Left renal cortex interstitium (tissue), 4 donors: ENCODE measurements around the gene NEK5. TPM values are rescaled to one million over a fixed set of nuclear protein-coding genes. Genes with fewer than 3 reads are reported as not detected.
"Not testable (repeated sequence)": the region's sequence is repeated elsewhere in the genome, so short reads cannot be mapped to it uniquely, and the experiment has no call there.

Experiments used
- DNase-seq, 4 donors: peaks; one replicate each; pipeline ENCODE4 v3.0.0-alpha.2; 2013; ENCODE audit warnings: low read depth in 4 of 4, low spot score in 2 of 4, missing footprints in 1 of 4
- polyA plus RNA-seq, 4 donors: library from polyadenylated mRNA; unstranded; fragments of 120-200 nt; gene quantifications; one replicate each; pipeline ENCODE4 v1.2.1, GENCODE V29; 2013; ENCODE audit not compliant: insufficient read length in 4 of 4

Gene NEK5, protein sequence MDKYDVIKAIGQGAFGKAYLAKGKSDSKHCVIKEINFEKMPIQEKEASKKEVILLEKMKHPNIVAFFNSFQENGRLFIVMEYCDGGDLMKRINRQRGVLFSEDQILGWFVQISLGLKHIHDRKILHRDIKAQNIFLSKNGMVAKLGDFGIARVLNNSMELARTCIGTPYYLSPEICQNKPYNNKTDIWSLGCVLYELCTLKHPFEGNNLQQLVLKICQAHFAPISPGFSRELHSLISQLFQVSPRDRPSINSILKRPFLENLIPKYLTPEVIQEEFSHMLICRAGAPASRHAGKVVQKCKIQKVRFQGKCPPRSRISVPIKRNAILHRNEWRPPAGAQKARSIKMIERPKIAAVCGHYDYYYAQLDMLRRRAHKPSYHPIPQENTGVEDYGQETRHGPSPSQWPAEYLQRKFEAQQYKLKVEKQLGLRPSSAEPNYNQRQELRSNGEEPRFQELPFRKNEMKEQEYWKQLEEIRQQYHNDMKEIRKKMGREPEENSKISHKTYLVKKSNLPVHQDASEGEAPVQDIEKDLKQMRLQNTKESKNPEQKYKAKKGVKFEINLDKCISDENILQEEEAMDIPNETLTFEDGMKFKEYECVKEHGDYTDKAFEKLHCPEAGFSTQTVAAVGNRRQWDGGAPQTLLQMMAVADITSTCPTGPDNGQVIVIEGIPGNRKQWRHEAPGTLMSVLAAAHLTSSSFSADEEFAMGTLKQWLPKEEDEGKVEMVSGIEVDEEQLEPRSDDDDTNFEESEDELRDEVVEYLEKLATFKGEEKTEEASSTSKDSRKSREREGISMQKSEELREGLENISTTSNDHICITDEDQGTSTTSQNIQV
- polyA plus RNA-seq: 1 to 10 TPM; 2.4 to 6.7 (median 4.1) TPM

GRCh38 chr13:52128714-52129700 is at the start of gene NEK5:
NEK5 (minus strand) TSS chr13:52129073; CDS start chr13:52127482, 1,591 bp downstream.
- DNase-seq: peak; percentile 41 to 53 (median 44)

DNA sequence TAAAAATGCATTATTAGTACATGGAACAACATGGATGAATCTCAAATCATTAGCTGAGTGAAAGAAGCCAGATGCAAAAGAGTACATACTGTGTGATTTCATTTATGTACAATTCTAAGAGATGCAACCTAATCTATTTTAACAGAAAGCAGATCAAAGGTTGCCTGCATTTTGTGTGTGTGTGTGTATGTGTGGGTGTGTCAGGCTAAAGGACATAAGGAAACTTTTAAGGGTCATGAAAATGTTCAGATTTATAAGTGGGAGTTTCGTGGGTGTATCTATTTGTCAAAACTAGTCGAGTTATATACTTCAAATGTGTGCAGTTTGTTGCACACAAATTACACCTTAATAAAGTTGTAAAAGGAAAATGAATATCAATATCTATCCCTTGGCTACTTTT is 48.4 kb upstream of the NEK5 start:
- DNase-seq: no peak

GRCh38 chr13:52173970-52174369 is 45.1 kb upstream of the NEK5 start:
- DNase-seq: not testable (repeated sequence)

GRCh38 chr13:52173373-52173772 is 44.5 kb upstream of the NEK5 start:
- no peak for DNase-seq

DNA sequence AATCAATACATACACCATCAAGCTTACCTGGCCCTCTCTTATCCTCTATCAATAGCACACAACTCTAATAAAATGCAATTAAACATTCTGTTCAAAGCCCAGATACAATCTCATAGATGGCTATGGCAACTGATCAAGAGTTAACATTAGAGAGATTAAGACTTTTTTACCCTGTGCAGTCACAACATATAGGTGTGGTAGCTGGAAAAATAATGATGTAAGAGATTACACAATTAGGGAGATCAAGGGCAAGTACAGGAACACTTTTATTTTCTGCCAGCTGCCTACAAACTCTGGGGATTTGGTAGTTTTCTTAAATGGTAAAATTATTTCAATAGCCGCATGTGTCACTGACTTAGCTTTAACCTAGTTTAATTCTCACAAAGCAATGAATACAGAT is 42.8 kb upstream of the NEK5 start:
- not testable (repeated sequence) for DNase-seq

DNA sequence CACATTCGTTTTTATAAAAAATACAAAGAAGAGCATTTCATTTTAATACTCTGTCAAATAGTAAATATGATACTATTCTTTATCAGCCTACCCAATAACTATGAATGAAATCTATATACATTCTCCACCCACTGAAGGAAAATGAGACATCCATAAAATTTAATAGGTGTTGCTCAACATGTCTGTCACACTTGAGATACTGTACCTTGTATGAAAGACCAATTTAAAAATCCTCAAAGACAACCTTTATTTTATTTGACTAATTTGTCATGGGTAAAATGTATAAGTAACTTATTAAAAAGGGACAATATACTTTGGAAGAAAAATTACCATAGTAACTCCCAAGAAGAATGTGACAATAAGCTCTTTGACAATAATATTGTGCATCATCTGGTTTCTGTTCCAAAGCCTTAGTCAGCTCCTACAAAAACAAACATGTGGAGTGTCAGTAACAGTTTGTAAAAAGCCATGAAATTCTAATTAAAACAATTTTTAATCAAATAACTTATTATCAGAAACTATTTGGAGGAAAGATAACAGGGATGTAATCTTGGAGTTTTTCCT is 42.0 kb upstream of the NEK5 start:
- DNase-seq: not testable (repeated sequence)

DNA sequence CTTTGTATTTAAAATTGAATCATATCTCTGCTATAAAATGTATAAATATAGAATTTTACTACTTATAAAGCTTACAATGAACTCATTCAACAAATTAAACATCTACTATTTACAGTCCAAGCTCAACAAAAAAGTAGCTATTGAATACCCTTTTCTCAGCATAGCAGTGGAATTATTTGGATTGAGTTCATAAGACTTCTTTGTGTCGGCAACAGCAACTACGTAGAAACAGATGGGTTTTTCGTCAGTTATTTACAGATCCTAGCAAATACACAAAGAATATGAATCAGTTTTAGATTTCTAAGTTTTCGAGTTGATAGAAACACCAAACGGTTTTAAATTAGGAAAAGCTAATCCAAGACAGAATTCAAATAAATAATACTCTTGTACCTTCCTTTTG is 41.0 kb upstream of the NEK5 start:
- DNase-seq: no peak

GRCh38 chr13:52165411-52165810 is 36.5 kb upstream of the NEK5 start:
- DNase-seq: no peak

GRCh38 chr13:52164989-52165388 is 36.1 kb upstream of the NEK5 start:
- DNase-seq: no peak

DNA sequence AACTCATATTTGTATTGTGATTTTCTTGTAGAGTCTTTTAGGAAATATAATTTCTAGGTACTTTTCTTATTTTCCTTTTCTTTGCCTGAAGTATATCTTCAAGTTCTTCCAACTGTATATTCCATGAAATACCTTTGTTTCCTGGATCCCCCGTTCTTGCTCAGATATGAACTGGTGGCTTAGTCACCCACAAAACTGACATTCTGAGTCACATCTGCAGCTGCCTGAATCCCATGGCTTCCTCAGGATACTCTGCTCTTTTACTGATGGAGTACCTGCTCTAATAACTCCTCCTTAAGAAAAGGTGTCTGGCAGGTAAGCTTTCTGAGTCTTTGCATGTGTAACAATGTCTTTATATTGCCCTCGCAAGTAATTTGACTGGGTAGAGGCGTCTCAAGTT is 35.0 kb upstream of the NEK5 start:
- DNase-seq: not testable (repeated sequence)

- no peak for DNase-seq
Observed at GRCh38 chr13:52162279-52163101, 33.6 kb upstream of the NEK5 start.

DNA sequence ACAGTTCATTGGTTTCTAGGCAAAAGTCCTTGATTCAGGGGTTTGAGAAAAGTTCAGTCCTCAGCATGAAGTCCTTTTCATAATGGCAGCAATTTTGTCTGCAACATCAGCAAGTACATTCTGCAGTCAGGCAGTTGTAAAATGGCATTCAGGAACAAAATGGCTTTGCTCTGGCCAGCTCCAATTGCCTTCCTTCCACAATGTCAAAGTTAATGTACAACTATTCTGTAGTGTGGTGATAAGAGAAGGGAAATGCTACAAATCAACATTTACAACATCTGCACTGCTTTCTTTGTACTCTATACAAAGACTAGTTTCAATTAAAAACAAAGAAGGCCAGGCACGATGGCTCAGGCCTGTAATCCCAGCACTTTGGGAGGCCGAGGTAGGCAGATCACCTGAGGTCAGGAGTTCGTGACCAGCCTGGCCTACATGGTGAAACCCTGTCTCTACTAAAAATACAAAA is 32.3 kb upstream of the NEK5 start:
- DNase-seq: peak in 3 of 4 donors; percentile 5 to 12 (median 9)

DNA sequence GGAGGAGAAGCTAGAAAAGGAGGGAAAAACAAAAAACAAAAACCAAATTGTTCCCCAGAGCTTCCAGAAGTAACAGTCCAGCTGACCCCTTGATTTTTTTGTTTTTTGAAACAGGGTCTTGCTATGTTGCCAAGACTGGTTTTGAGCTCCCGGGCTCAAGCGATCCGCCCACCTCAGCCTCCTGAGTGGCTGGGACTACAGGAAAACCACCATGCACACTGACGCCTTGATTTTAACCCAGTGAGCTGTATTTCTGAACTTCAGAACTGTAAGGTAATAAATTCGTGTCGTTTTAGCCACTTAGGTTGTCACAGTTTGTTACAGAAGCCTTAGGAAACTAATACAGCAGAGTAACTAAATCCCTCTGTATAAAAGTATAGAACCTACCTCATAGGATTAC is 31.6 kb upstream of the NEK5 start:
- DNase-seq: peak in 2 of 4 donors; percentile 5 to 16

DNA sequence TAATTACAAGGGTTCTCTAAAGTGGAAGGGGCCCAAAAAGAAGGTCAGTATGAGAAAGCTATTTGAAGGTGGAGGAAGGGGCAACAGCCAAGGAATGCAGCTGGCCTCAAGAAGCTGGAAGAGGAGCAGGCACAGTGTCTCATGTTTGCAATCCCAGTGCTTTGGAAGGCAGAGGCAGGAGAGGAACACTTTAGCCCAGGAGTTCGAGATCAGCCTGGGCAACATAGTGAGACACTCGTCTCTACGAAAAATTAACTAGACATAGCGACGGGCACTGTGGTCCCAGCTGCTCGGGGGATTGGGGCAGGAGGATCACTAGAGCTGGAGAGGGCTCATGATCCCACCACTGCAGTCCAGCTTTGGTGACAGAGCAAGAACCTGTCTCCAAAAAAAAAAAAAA is 31.2 kb upstream of the NEK5 start:
- no peak for DNase-seq

DNA sequence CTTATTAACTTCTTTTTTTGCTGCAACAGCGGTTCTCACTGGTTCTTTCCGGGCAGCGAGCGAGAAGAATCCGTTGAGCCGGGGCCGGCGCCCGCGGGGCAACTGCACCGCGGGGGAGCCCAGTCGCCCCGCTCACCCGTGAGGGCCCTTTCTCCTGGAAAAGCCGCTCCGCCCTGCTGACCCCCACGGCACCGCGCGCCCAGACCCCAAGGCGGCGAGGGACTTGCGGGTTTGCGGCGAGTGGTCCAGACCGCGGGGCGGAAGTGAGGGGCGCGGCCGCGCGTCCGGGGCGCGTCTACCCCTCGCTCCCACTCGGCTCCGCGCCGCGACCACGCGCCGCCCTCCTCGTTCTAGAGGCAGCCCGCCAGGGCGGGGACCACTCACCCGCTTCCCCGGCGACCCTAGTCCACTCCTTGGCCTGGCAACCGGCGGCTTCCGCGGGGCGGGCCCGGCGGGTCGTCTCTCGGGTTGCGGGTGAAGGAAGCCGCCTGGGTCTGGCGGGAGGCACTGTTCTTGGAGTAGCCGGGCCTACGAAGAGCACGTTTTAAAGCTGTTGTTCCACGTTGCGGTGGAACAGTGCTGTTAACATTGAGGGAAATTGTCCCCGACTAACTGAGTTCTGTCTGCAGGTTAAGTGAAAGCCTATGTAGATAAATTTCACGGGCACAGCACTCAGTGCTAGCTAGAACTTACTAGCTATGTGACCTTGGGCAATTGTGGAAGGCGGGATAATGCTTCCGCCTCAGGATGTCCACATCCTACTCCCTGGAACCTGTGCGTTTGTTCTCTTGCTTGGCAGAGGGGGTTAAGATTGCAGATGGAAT is 30.5 kb upstream of the NEK5 start, which contains the start of gene NEK3:
NEK3 (minus strand) TSS at position 439 of the 824 bp plus-strand sequence. CDS start 3,406 bp downstream, outside the sequence.
- peak; percentile 43 to 54 (median 52) for DNase-seq

DNA sequence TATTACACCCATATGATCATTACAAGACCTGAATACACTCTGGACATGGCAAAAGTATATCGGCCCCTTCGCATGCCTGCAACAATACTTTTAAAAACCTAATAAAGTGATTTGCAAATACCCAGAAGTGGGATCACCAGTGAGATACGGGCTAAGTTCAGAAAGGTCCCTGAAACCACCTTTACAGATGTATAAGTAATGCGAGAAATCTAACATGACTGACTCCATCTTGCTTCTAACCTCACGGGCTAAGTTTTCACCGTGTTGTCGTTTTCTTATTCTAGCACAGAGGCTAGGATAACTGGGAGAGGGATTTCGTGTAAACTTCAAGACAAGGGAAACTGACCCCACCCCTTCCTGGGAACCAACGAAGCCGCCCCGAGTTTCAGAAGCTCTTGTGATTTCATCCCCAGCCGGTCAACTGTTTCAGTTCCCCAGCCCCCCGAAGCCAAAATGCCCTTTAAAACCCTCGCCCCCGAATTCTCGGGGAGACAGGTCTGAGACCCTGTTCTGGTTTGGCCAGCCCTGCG is 29.8 kb upstream of the NEK5 start:
- DNase-seq: peak in 2 of 4 donors; percentile 41 to 63

- DNase-seq: no peak
Observed at GRCh38 chr13:52156724-52157261, 27.9 kb upstream of the NEK5 start.
